Endothelial cell of umbilical vein (primary cell): ENCODE measurements around the gene MCFD2. TPM values are rescaled to one million over a fixed set of nuclear protein-coding genes. Genes with fewer than 3 reads are reported as not detected.

Experiments
- BruUV-seq: library from RNA; stranded (reverse); fragments of 400-500 nt; replicated peaks from 2 replicates; lab custom pipeline; 2021; lab: Mats Ljungman, UMichigan
- CTCF ChIA-PET: fragments of 300-600, 350-600 bp; sonication (Branson Sonifier 250); formaldehyde crosslinking; loops from one replicate; lab custom pipeline; 2021; ENCODE audit warnings: antibody characterized with exemption, inconsistent platforms; lab: Charles Lee
- POLR2A ChIA-PET: fragments of 300-600, 350-600 bp; sonication (Branson Sonifier 250); formaldehyde crosslinking; loops from one replicate; lab custom pipeline; 2021; ENCODE audit warnings: antibody characterized with exemption, inconsistent platforms; lab: Charles Lee
- DNase-seq: peaks from one replicate; pipeline ENCODE4 v3.0.0-alpha.2; 2011; ENCODE audit warnings: low read depth, low spot score
- FAIRE-seq: peaks from 2 replicates; lab custom pipeline; 2011; peaks lifted over from hg19 to GRCh38; lab: Jason Lieb, UNC
- H2AFZ ChIP-seq: 2 replicates; pipeline ENCODE4 v1.6.0; 2012; ENCODE audit warnings: low read depth, low read length, control low read depth, inconsistent platforms
- H3K27ac ChIP-seq: 2 replicates; pipeline ENCODE4 v1.5.1; 2011; ENCODE audit warnings: low read depth, mild to moderate bottlenecking, control low read depth, low read length, moderate library complexity; ENCODE audit not compliant: insufficient read depth
- H3K27me3 ChIP-seq, 2 experiments: 2 replicates each; pipeline versions ENCODE4 v1.6.0 to v1.6.1; 2011; ENCODE audit warnings: low read length in 2 of 2, mixed read lengths in 1 of 2; ENCODE audit not compliant: control insufficient read depth in 2 of 2, insufficient read depth in 2 of 2
- H3K36me3 ChIP-seq, 2 experiments: 2 replicates in 1 of 2; 3 replicates in 1 of 2; pipeline ENCODE4 v1.5.1; 2011; ENCODE audit warnings: low read length in 2 of 2, mild to moderate bottlenecking in 1 of 2, moderate library complexity in 1 of 2; ENCODE audit not compliant: control insufficient read depth in 2 of 2, insufficient read depth in 2 of 2; ENCODE audit errors: extremely low read depth in 1 of 2
- H3K4me1 ChIP-seq: 3 replicates; pipeline ENCODE4 v1.5.1; 2011; ENCODE audit warnings: mild to moderate bottlenecking, low read length; ENCODE audit not compliant: control insufficient read depth, insufficient read depth; ENCODE audit errors: extremely low read depth
- H3K4me2 ChIP-seq: 2 replicates; pipeline ENCODE4 v1.6.1; 2011; ENCODE audit warnings: low read length, control low read depth, mixed read lengths; ENCODE audit not compliant: insufficient read depth
- H3K4me3 ChIP-seq, 3 experiments: fragments of 200-600 bp in 1 of 3; sonication (generic), shearing (Covaris generic) in 1 of 3; replicated peaks in 1 of 3; 2 replicates each; pipeline ENCODE4 v1.5.1; 2011 to 2016; ENCODE audit warnings: control low read depth in 3 of 3, low read length in 3 of 3, mild to moderate bottlenecking in 2 of 3, inconsistent platforms in 1 of 3, low read depth in 1 of 3, moderate library complexity in 1 of 3; ENCODE audit not compliant: insufficient read depth in 1 of 3
- H3K79me2 ChIP-seq: 2 replicates; pipeline ENCODE4 v1.6.0; 2012; ENCODE audit warnings: low read length, inconsistent platforms; ENCODE audit not compliant: control insufficient read depth, insufficient read depth
- H3K9ac ChIP-seq: replicated peaks from 2 replicates; pipeline ENCODE3; 2011; ENCODE audit warnings: low read length, control low read depth; ENCODE audit not compliant: insufficient read depth; ENCODE audit errors: extremely low read depth
- H3K9me1 ChIP-seq: replicated peaks from 3 replicates; pipeline ENCODE4 v1.6.0; 2011; ENCODE audit warnings: mild to moderate bottlenecking, low read length; ENCODE audit not compliant: control insufficient read depth, insufficient read depth; ENCODE audit errors: extremely low read depth
- H3K9me3 ChIP-seq: replicated peaks from 2 replicates; pipeline ENCODE4 v1.5.1; 2012; ENCODE audit warnings: low read length, inconsistent platforms; ENCODE audit not compliant: control insufficient read depth, insufficient read depth
- H4K20me1 ChIP-seq: replicated peaks from 2 replicates; pipeline ENCODE3; 2011; ENCODE audit warnings: mild to moderate bottlenecking, low read length; ENCODE audit not compliant: control insufficient read depth, insufficient read depth; ENCODE audit errors: extremely low read depth
- POLR2AphosphoS5 ChIP-seq: IDR thresholded peaks from 2 replicates; pipeline ENCODE4 v1.6.1; 2012; ENCODE audit warnings: low read depth, mild to moderate bottlenecking, control low read depth, low read length, moderate library complexity; ENCODE audit not compliant: insufficient read depth
- dilution Hi-C: fragments of 300-500 bp; cut with MboI; formaldehyde crosslinking; loops from one replicate; pipeline ENCODE4 v1.15.0; 2019; ENCODE audit warnings: low sequenced_read_pairs; ENCODE audit not compliant: extremely low pct_ligation_motif_present
- intact Hi-C: fragments of 100-400 bp; cut with micrococcal nuclease; formaldehyde crosslinking; loops from one replicate; pipeline ENCODE4 v1.10.0; 2022
- polyA plus RNA-seq, 4 experiments: library from polyadenylated mRNA; depleted of rRNA in 3 of 4; stranded (reverse) in 3 of 4; unstranded in 1 of 4; fragments of >200 nt; gene quantifications; 2 replicates each; pipeline versions ENCODE4 v1.2.1 to v1.2.3, GENCODE V29; 2011 to 2012; ENCODE audit warnings: missing spikeins in 1 of 4
- total RNA-seq: library from RNA; stranded (reverse); gene quantifications from 2 replicates; pipeline ENCODE4 v1.2.3, GENCODE V29; 2021
- TF ChIP-seq, protein P1 (sequence below), 2 donors: IDR thresholded peaks; 1 replicate in 1 of 2; 2 replicates in 1 of 2; pipeline ENCODE4 v1.5.1; 2011; ENCODE audit warnings: low read length in 2 of 2, mild to moderate bottlenecking in 2 of 2, moderate library complexity in 2 of 2, control low read depth in 1 of 2, inconsistent platforms in 1 of 2, low read depth in 1 of 2; ENCODE audit not compliant: insufficient read depth in 1 of 2; ENCODE audit errors: extremely low read depth in 1 of 2

Gene MCFD2
- total and polyA plus RNA-seq, 2 donors (not counting 3 experiments of a cell fraction or from before 2014, with no cell fraction given): 74.8 to 141 TPM

DNA sequence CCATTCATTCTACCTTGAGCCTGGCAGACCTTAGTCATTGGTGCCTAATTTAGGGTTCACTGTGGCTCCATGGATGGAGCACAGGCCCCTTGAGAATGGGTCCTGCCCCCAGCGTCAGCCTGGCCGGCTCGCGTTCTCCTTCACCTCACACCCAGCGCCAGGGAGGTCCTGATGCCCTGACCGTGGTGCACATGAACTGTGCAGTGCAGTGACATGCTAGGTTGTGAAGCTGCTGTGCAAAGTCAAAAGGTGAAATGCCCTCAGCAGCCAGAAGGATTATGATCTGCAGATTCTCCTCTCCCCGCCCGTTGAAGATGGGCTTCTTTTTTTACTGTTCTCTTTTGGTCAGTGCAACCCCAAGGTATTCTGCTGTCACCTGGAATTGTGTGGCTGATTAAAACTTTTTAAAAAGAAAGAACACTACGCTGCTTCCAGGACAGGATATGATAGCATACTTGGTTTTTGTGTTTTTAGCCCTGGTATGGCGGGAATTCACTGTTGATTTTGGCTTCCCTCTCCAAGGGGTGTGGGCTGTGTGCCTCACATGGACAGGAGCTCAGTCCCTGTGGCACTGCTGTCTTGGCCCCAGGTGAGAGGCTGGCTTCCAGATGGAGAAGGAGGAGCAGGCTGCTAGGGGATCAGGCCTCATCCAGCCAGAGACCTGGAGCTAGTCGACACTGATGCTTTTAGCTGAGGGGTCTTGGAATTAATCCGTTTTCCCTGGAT is 49.4 kb upstream of the MCFD2 start:
- Histone ChIP-seq H3K9me1 (no peaks in the 10 kb centered on the region), H3K4me3 (no peak overlapping the region), H3K9me3 (no peaks in the 10 kb centered on the region), H2AFZ (no peak overlapping the region), H3K4me1 (peaks cover 33% of the 10 kb centered on the region), H3K79me2 (no peaks in the 10 kb centered on the region), H3K36me3 (no peaks in the 10 kb centered on the region), H3K4me2 (no peak overlapping the region), H3K27me3 (no peaks in the 10 kb centered on the region), H3K27ac (peak overlapping the region; percentile 4), H4K20me1 (no peaks in the 10 kb centered on the region), H3K9ac (no peak overlapping the region)
- dilution Hi-C loops (no loop called here), intact Hi-C loops (loop anchor here (2.0 kb wide), 1 partner anchor 42 kb away; no protein-coding TSS in a partner anchor)
- ChIA-PET POLR2A (no interaction called here), CTCF (interaction anchor here (0.7 to 1.5 kb wide), 4 partner anchors 10 to 49 kb away, joined by 3 to 4 read pairs (median 4); no protein-coding TSS in a partner anchor)
- FAIRE-seq (peak; percentile 81), DNase-seq (peak; percentile 59)
- TF ChIP-seq POLR2AphosphoS5: peak; percentile 57
- TF ChIP-seq, protein P1, sequence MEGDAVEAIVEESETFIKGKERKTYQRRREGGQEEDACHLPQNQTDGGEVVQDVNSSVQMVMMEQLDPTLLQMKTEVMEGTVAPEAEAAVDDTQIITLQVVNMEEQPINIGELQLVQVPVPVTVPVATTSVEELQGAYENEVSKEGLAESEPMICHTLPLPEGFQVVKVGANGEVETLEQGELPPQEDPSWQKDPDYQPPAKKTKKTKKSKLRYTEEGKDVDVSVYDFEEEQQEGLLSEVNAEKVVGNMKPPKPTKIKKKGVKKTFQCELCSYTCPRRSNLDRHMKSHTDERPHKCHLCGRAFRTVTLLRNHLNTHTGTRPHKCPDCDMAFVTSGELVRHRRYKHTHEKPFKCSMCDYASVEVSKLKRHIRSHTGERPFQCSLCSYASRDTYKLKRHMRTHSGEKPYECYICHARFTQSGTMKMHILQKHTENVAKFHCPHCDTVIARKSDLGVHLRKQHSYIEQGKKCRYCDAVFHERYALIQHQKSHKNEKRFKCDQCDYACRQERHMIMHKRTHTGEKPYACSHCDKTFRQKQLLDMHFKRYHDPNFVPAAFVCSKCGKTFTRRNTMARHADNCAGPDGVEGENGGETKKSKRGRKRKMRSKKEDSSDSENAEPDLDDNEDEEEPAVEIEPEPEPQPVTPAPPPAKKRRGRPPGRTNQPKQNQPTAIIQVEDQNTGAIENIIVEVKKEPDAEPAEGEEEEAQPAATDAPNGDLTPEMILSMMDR (IDR thresholded peaks at IDR 0.05; ENCODE audit: extremely low read depth in 1 of 2, insufficient read depth in 1 of 2, low read depth in 1 of 2, low read length in 2 of 2): no peak
- BruUV-seq: no TSS peak
